GM23338 (cell line): ENCODE results near the gene HAGH. TPM values are rescaled to one million over a fixed set of nuclear protein-coding genes. Genes with fewer than 3 reads are reported as not detected.

Source experiments
- ATAC-seq: fragments of 200-7000 bp; cut with Tn5 transposase; 3 replicates; pipeline ENCODE4 v1.9.1; 2020
- DNase-seq: peaks from one replicate; pipeline ENCODE4 v3.0.0-alpha.2; 2015; ENCODE audit warnings: low spot score
- H2AFZ ChIP-seq: fragments of 200-600 bp; sonication (generic); 2 replicates; pipeline ENCODE4 v1.8.0; 2016; ENCODE audit warnings: antibody characterized with exemption, mild to moderate bottlenecking, moderate library complexity
- H3F3A ChIP-seq: fragments of 200-600 bp; sonication (generic); replicated peaks from 2 replicates; pipeline ENCODE4 v1.8.0; 2017; ENCODE audit warnings: antibody characterized with exemption, mixed run types, low read depth
- H3K27ac ChIP-seq: fragments of 200-600 bp; sonication (generic); 2 replicates; pipeline ENCODE4 v1.6.1; 2016; ENCODE audit warnings: low read depth
- H3K27me3 ChIP-seq: fragments of 200-600 bp; sonication (generic); 2 replicates; pipeline ENCODE4 v1.8.0; 2016; ENCODE audit warnings: mild to moderate bottlenecking, mixed run types, moderate library complexity; ENCODE audit not compliant: insufficient read depth
- H3K36me3 ChIP-seq: fragments of 200-600 bp; sonication (generic); 2 replicates; pipeline ENCODE4 v1.8.0; 2016; ENCODE audit warnings: mild to moderate bottlenecking; ENCODE audit not compliant: insufficient read depth
- H3K4me1 ChIP-seq: fragments of 200-600 bp; sonication (generic); 2 replicates; pipeline ENCODE4 v1.8.0; 2016; ENCODE audit warnings: mild to moderate bottlenecking, moderate library complexity; ENCODE audit not compliant: insufficient read depth
- H3K4me2 ChIP-seq: fragments of 200-600 bp; sonication (generic); 2 replicates; pipeline ENCODE4 v1.7.1; 2017; ENCODE audit warnings: mixed run types
- H3K4me3 ChIP-seq: fragments of 200-600 bp; sonication (generic); 2 replicates; pipeline ENCODE4 v1.6.1; 2016; ENCODE audit warnings: mixed run types
- H3K79me2 ChIP-seq: fragments of 200-600 bp; sonication (generic); replicated peaks from 2 replicates; pipeline ENCODE4 v1.8.0; 2017; ENCODE audit warnings: mild to moderate bottlenecking; ENCODE audit not compliant: insufficient read depth
- H3K9me2 ChIP-seq: fragments of 200-600 bp; sonication (generic); 2 replicates; pipeline ENCODE4 v1.8.0; 2017; ENCODE audit not compliant: insufficient read depth
- H4K20me1 ChIP-seq: fragments of 200-600 bp; sonication (generic); replicated peaks from 2 replicates; pipeline ENCODE4 v1.8.0; 2017; ENCODE audit warnings: mild to moderate bottlenecking; ENCODE audit not compliant: insufficient read depth
- H3K27ac Mint-ChIP-seq: 2 replicates; pipeline ENCODE4 v1.8.0; 2020; ENCODE audit warnings: inconsistent platforms, mild to moderate bottlenecking, moderate library complexity, mixed read lengths
- H3K27me3 Mint-ChIP-seq: 3 replicates; pipeline ENCODE4 v1.8.0; 2022; ENCODE audit warnings: low read depth, mild to moderate bottlenecking, moderate library complexity, mixed read lengths, inconsistent platforms; ENCODE audit not compliant: insufficient read depth, poor library complexity
- H3K36me3 Mint-ChIP-seq: 3 replicates; pipeline ENCODE4 v1.8.0; 2021; ENCODE audit warnings: low read depth, mild to moderate bottlenecking, inconsistent platforms, moderate library complexity, mixed read lengths
- H3K4me1 Mint-ChIP-seq: 3 replicates; pipeline ENCODE4 v1.8.0; 2020; ENCODE audit warnings: mild to moderate bottlenecking, inconsistent platforms, mixed read lengths
- H3K4me3 Mint-ChIP-seq: 3 replicates; pipeline ENCODE4 v1.8.0; 2021; ENCODE audit warnings: moderate library complexity, mild to moderate bottlenecking, inconsistent platforms, mixed read lengths
- H3K9me3 Mint-ChIP-seq: 3 replicates; pipeline ENCODE4 v1.8.0; 2020; ENCODE audit warnings: moderate library complexity, mild to moderate bottlenecking, inconsistent platforms, mixed read lengths
- CREB1 ChIP-seq: fragments of 250-450 bp; sonication (Bioruptor Pico); IDR thresholded peaks from 2 replicates; pipeline ENCODE4 v1.5.0; 2020; ENCODE audit warnings: low read depth, mild to moderate bottlenecking, moderate library complexity
- CTCF ChIP-seq, 2 experiments: fragments of 200-600 bp in 1 of 2; sonication (generic) in 1 of 2; conservative IDR thresholded peaks; 2 replicates each; pipeline versions ENCODE4 v1.5.1 to v1.6.1; 2016 to 2017; ENCODE audit warnings: antibody characterized with exemption in 2 of 2, low read depth in 2 of 2, mild to moderate bottlenecking in 2 of 2, moderate library complexity in 1 of 2
- EZH2 ChIP-seq: fragments of 200-600 bp; sonication (generic); IDR thresholded peaks from one replicate; pipeline ENCODE4 v1.8.0; 2017; ENCODE audit warnings: antibody characterized with exemption, mild to moderate bottlenecking, low read depth; ENCODE audit not compliant: unreplicated experiment
- EZH2phosphoT487 ChIP-seq: fragments of 200-600 bp; sonication (generic); IDR thresholded peaks from one replicate; pipeline ENCODE4 v1.8.1; 2018; ENCODE audit warnings: antibody characterized with exemption; ENCODE audit not compliant: unreplicated experiment
- NANOG ChIP-seq: IDR thresholded peaks from 2 replicates; pipeline ENCODE4 v1.6.1; 2016; ENCODE audit warnings: antibody characterized with exemption, borderline replicate concordance
- POLR2AphosphoS5 ChIP-seq: IDR thresholded peaks from 2 replicates; pipeline ENCODE4 v1.6.1; 2016; ENCODE audit warnings: antibody characterized with exemption, low read depth
- STAT1 ChIP-seq: IDR thresholded peaks from one replicate; pipeline ENCODE4 v1.6.1; 2016; ENCODE audit warnings: antibody characterized with exemption; ENCODE audit not compliant: unreplicated experiment
- ZNF114 ChIP-seq: fragments of 250-450 bp; sonication (Bioruptor Pico); IDR thresholded peaks from 2 replicates; pipeline ENCODE4 v1.5.0; 2020; ENCODE audit warnings: mild to moderate bottlenecking, moderate library complexity
- polyA plus RNA-seq: library from polyadenylated mRNA; unstranded; fragments of >200 nt; fragmentation: Nextera tagmentation; extraction: Ambion mirVana; gene quantifications from 2 replicates; pipeline ENCODE4 v1.2.1, GENCODE V29; 2016
- total RNA-seq: library from RNA; depleted of rRNA; stranded (reverse); fragments of >200 nt; shearing (Covaris generic); gene quantifications from 2 replicates; pipeline ENCODE4 v1.2.3, GENCODE V29; 2014
- TF ChIP-seq, protein P1 (sequence below): fragments of 250-450 bp; sonication (Bioruptor Pico); IDR thresholded peaks from 2 replicates; pipeline ENCODE4 v1.5.0; 2020; ENCODE audit warnings: mild to moderate bottlenecking, moderate library complexity
- TF ChIP-seq, protein P2 (sequence below): IDR thresholded peaks from 2 replicates; pipeline ENCODE4 v1.6.1; 2016; ENCODE audit warnings: antibody characterized with exemption

HAGH gene
- total and polyA plus RNA-seq, 2 experiments from 2014 or later: 24.7 to 28.9 TPM

GRCh38 chr16:1787056-1787321 is 39.6 kb downstream of the HAGH start:
- Mint-ChIP-seq H3K27me3 (peaks cover 15% of the 10 kb centered on the region), H3K4me1 (no peaks in the 10 kb centered on the region), H3K27ac (no peak overlapping the region), H3K4me3 (no peak overlapping the region), H3K9me3 (peaks cover 2% of the 10 kb centered on the region; the same call in 1 of the 3 replicates), H3K36me3 (peaks cover 9% of the 10 kb centered on the region; the same call in 2 of the 3 replicates)
- no peak overlapping the region for H3K4me3 ChIP-seq
- no peak for ATAC-seq
- DNase-seq: no peak
- TF ChIP-seq, protein P1, sequence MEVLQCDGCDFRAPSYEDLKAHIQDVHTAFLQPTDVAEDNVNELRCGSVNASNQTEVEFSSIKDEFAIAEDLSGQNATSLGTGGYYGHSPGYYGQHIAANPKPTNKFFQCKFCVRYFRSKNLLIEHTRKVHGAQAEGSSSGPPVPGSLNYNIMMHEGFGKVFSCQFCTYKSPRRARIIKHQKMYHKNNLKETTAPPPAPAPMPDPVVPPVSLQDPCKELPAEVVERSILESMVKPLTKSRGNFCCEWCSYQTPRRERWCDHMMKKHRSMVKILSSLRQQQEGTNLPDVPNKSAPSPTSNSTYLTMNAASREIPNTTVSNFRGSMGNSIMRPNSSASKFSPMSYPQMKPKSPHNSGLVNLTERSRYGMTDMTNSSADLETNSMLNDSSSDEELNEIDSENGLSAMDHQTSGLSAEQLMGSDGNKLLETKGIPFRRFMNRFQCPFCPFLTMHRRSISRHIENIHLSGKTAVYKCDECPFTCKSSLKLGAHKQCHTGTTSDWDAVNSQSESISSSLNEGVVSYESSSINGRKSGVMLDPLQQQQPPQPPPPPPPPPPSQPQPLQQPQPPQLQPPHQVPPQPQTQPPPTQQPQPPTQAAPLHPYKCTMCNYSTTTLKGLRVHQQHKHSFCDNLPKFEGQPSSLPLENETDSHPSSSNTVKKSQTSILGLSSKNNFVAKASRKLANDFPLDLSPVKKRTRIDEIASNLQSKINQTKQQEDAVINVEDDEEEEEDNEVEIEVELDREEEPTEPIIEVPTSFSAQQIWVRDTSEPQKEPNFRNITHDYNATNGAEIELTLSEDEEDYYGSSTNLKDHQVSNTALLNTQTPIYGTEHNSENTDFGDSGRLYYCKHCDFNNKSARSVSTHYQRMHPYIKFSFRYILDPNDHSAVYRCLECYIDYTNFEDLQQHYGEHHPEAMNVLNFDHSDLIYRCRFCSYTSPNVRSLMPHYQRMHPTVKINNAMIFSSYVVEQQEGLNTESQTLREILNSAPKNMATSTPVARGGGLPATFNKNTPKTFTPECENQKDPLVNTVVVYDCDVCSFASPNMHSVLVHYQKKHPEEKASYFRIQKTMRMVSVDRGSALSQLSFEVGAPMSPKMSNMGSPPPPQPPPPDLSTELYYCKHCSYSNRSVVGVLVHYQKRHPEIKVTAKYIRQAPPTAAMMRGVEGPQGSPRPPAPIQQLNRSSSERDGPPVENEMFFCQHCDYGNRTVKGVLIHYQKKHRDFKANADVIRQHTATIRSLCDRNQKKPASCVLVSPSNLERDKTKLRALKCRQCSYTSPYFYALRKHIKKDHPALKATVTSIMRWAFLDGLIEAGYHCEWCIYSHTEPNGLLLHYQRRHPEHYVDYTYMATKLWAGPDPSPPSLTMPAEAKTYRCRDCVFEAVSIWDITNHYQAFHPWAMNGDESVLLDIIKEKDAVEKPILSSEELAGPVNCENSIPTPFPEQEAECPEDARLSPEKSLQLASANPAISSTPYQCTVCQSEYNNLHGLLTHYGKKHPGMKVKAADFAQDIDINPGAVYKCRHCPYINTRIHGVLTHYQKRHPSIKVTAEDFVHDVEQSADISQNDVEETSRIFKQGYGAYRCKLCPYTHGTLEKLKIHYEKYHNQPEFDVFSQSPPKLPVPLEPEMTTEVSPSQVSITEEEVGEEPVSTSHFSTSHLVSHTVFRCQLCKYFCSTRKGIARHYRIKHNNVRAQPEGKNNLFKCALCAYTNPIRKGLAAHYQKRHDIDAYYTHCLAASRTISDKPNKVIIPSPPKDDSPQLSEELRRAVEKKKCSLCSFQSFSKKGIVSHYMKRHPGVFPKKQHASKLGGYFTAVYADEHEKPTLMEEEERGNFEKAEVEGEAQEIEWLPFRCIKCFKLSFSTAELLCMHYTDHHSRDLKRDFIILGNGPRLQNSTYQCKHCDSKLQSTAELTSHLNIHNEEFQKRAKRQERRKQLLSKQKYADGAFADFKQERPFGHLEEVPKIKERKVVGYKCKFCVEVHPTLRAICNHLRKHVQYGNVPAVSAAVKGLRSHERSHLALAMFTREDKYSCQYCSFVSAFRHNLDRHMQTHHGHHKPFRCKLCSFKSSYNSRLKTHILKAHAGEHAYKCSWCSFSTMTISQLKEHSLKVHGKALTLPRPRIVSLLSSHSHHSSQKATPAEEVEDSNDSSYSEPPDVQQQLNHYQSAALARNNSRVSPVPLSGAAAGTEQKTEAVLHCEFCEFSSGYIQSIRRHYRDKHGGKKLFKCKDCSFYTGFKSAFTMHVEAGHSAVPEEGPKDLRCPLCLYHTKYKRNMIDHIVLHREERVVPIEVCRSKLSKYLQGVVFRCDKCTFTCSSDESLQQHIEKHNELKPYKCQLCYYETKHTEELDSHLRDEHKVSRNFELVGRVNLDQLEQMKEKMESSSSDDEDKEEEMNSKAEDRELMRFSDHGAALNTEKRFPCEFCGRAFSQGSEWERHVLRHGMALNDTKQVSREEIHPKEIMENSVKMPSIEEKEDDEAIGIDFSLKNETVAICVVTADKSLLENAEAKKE: no peak
- TF ChIP-seq, protein P2, sequence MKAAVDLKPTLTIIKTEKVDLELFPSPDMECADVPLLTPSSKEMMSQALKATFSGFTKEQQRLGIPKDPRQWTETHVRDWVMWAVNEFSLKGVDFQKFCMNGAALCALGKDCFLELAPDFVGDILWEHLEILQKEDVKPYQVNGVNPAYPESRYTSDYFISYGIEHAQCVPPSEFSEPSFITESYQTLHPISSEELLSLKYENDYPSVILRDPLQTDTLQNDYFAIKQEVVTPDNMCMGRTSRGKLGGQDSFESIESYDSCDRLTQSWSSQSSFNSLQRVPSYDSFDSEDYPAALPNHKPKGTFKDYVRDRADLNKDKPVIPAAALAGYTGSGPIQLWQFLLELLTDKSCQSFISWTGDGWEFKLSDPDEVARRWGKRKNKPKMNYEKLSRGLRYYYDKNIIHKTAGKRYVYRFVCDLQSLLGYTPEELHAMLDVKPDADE: no peak
- TF ChIP-seq ZNF114 (CRISPR knock-in tag): no peak
- TF ChIP-seq EZH2: no peak
- TF ChIP-seq CTCF (conservative IDR thresholded peaks at IDR 0.05; ENCODE audit: low read depth in 2 of 2): no peak
- TF ChIP-seq STAT1: no peak
- no peak for TF ChIP-seq POLR2AphosphoS5
- TF ChIP-seq NANOG: no peak
- no peak for TF ChIP-seq EZH2phosphoT487
- TF ChIP-seq CREB1 (CRISPR knock-in tag): no peak
- H3K79me2 ChIP-seq: peaks cover 35% of the 10 kb centered on the region
- no peaks in the 10 kb centered on the region for H3K4me1 ChIP-seq
- no peak overlapping the region for H3K27ac ChIP-seq
- H4K20me1 ChIP-seq: peaks cover 14% of the 10 kb centered on the region
- no peak overlapping the region for H3K4me2 ChIP-seq
- no peak overlapping the region for H2AFZ ChIP-seq
- H3F3A ChIP-seq: no peaks in the 10 kb centered on the region
- H3K36me3 ChIP-seq: no peaks in the 10 kb centered on the region
- no peaks in the 10 kb centered on the region for H3K9me2 ChIP-seq
- H3K27me3 ChIP-seq: no peaks in the 10 kb centered on the region
